DND-41 (cell line): Measurements from ENCODE around the gene ACAA1.

ENCODE experiments used
- CTCF ChIP-seq: IDR thresholded peaks from 2 replicates; pipeline ENCODE4 v1.5.1; 2012; ENCODE audit warnings: borderline replicate concordance, low read length, moderate library complexity, mild to moderate bottlenecking; ENCODE audit not compliant: poor library complexity, severe bottlenecking; ENCODE audit errors: extremely low read depth
- EZH2 ChIP-seq: IDR thresholded peaks from 3 replicates; pipeline ENCODE4 v1.6.1; 2012; ENCODE audit warnings: borderline replicate concordance, low read depth, mild to moderate bottlenecking, moderate library complexity, low read length, inconsistent platforms; ENCODE audit not compliant: severe bottlenecking

- no peak for TF ChIP-seq CTCF
- TF ChIP-seq EZH2, result no peak
These were observed 25.1 kb downstream of the ACAA1 start for GRCh38 chr3:38111696-38112377.
